ENCODE data around the gene ARL4C. TPM values are rescaled to one million over a fixed set of nuclear protein-coding genes. Genes with fewer than 3 reads are reported as not detected.

Gene ARL4C
- total and polyA plus RNA-seq, 5 experiments from 2014 or later = 52.9 to 142 (median 137) TPM

GRCh38 chr2:234518986-234519642 lies 22.2 kb upstream of the ARL4C start:
- no peak overlapping the region for H3K4me3 Mint-ChIP-seq
- POLR2A ChIA-PET = no interaction called here
- no peaks in the 10 kb centered on the region for H3K9me3 Mint-ChIP-seq
- H3K36me3 Mint-ChIP-seq = no peaks in the 10 kb centered on the region
- DNase-seq (no peak), ATAC-seq (no peak)
- H3K27ac Mint-ChIP-seq = no peak overlapping the region
- no peaks in the 10 kb centered on the region for H3K27me3 Mint-ChIP-seq
- peaks cover 0 to 2% (median 0%) of the 10 kb centered on the region in 4 donors for H3K4me1 Mint-ChIP-seq

GRCh38 chr2:234517971-234518370 lies 21.1 kb upstream of the ARL4C start:
- POLR2A ChIA-PET = no interaction called here
- peaks cover 0 to under 1% (median 0%) of the 10 kb centered on the region in 4 donors for H3K4me1 Mint-ChIP-seq
- DNase-seq (no peak), ATAC-seq (no peak)
- H3K9me3 Mint-ChIP-seq = no peaks in the 10 kb centered on the region
- no peak overlapping the region for H3K4me3 Mint-ChIP-seq
- H3K27me3 Mint-ChIP-seq = no peaks in the 10 kb centered on the region
- no peaks in the 10 kb centered on the region for H3K36me3 Mint-ChIP-seq
- no peak overlapping the region for H3K27ac Mint-ChIP-seq

GRCh38 chr2:234514873-234515638 lies 18.2 kb upstream of the ARL4C start:
- Mint-ChIP-seq H3K36me3 (no peaks in the 10 kb centered on the region), H3K27me3 (peaks cover 0 to 3% (median 0%) of the 10 kb centered on the region in 5 donors), H3K4me1 (no peaks in the 10 kb centered on the region), H3K27ac (no peak overlapping the region), H3K4me3 (no peak overlapping the region), H3K9me3 (no peaks in the 10 kb centered on the region)
- DNase-seq = no peak
- ATAC-seq = no peak
- POLR2A ChIA-PET = no interaction called here

- ATAC-seq = no peak
- Mint-ChIP-seq H3K4me1 (no peaks in the 10 kb centered on the region), H3K36me3 (no peaks in the 10 kb centered on the region), H3K27ac (no peak overlapping the region), H3K27me3 (peaks cover 0 to 3% (median 0%) of the 10 kb centered on the region in 5 donors), H3K4me3 (no peak overlapping the region), H3K9me3 (no peaks in the 10 kb centered on the region)
- POLR2A ChIA-PET = no interaction called here
- DNase-seq = no peak
These were observed 17.2 kb upstream of the ARL4C start for GRCh38 chr2:234514099-234514498.

GRCh38 chr2:234512884-234513669 lies 16.2 kb upstream of the ARL4C start:
- Mint-ChIP-seq H3K36me3 (no peaks in the 10 kb centered on the region), H3K27me3 (peaks cover 0 to 3% (median 0%) of the 10 kb centered on the region in 5 donors), H3K4me1 (no peaks in the 10 kb centered on the region), H3K27ac (no peak overlapping the region), H3K4me3 (no peak overlapping the region), H3K9me3 (no peaks in the 10 kb centered on the region)
- no peak for DNase-seq
- ATAC-seq = no peak
- POLR2A ChIA-PET = interaction anchor here (0.6 kb wide), 1 partner anchor 358 kb away, joined by 3 read pairs; no protein-coding TSS in a partner anchor

- Mint-ChIP-seq H3K4me1 (peaks cover 19 to 28% (median 27%) of the 10 kb centered on the region in 4 donors), H3K27ac (peak overlapping the region in 2 of 10 donors; percentile 5 to 22), H3K36me3 (no peaks in the 10 kb centered on the region), H3K27me3 (peaks cover 0 to 5% (median 0%) of the 10 kb centered on the region in 5 donors), H3K4me3 (no peak overlapping the region), H3K9me3 (no peaks in the 10 kb centered on the region)
- POLR2A ChIA-PET = no interaction called here
- DNase-seq (no peak), ATAC-seq (no peak)
These were observed 6.0 kb upstream of the ARL4C start for GRCh38 chr2:234502919-234503285.

GRCh38 chr2:234502285-234502918 lies 5.5 kb upstream of the ARL4C start:
- Mint-ChIP-seq H3K4me1 (peaks cover 21 to 32% (median 30%) of the 10 kb centered on the region in 4 donors), H3K36me3 (peaks cover 0 to 2% (median 0%) of the 10 kb centered on the region in 3 donors), H3K9me3 (no peaks in the 10 kb centered on the region), H3K27me3 (peaks cover 0 to 5% (median 0%) of the 10 kb centered on the region in 5 donors), H3K4me3 (no peak overlapping the region), H3K27ac (peak overlapping the region in 1 of 10 donors; percentile 22)
- POLR2A ChIA-PET = no interaction called here
- ATAC-seq = no peak
- no peak for DNase-seq

- DNase-seq = peak; percentile 38 to 90 (median 72)
- Mint-ChIP-seq H3K36me3 (peaks cover 5 to 11% (median 9%) of the 10 kb centered on the region in 3 donors), H3K27me3 (peaks cover 0 to 5% (median 0%) of the 10 kb centered on the region in 5 donors), H3K27ac (peak overlapping the region in 9 of 10 donors; percentile 87 to 97 (median 94)), H3K4me3 (peak overlapping the region in 9 of 10 donors; percentile 1 to 88 (median 58)), H3K9me3 (peaks cover 0 to 2% (median 0%) of the 10 kb centered on the region in 9 donors), H3K4me1 (peaks cover 24 to 32% (median 30%) of the 10 kb centered on the region in 4 donors)
- POLR2A ChIA-PET = interaction anchor here (0.6 to 1.4 kb wide), 9 partner anchors 12 to 365 kb away, joined by 3 to 7 read pairs (median 3); no protein-coding TSS in a partner anchor
- ATAC-seq = peak; percentile 41 to 54
These were observed 3.6 kb upstream of the ARL4C start for GRCh38 chr2:234500394-234501006.

GRCh38 chr2:234497594-234498235 lies 834 bp upstream of the ARL4C start:
- Mint-ChIP-seq H3K4me3 (peak overlapping the region; percentile 78 to 91 (median 86)), H3K27me3 (peaks cover 0 to 3% (median 0%) of the 10 kb centered on the region in 5 donors), H3K36me3 (peaks cover 21 to 29% (median 27%) of the 10 kb centered on the region in 3 donors), H3K27ac (peak overlapping the region; percentile 87 to 98 (median 96)), H3K4me1 (peaks cover 32 to 44% (median 36%) of the 10 kb centered on the region in 4 donors), H3K9me3 (peaks cover 0 to 4% (median 0%) of the 10 kb centered on the region in 9 donors)
- DNase-seq (peak in 4 of 10 donors; percentile 22 to 32 (median 28)), ATAC-seq (no peak)
- POLR2A ChIA-PET = interaction anchor here (0.7 to 7.9 kb wide), 23 partner anchors 9 to 507 kb away, joined by 3 to 289 read pairs (median 8); no protein-coding TSS in a partner anchor

GRCh38 chr2:234496055-234496834 lies 636 bp downstream of the ARL4C start:
- H3K27me3 Mint-ChIP-seq = no peaks in the 10 kb centered on the region
- H3K4me3 Mint-ChIP-seq = peak overlapping the region; percentile 88 to 100 (median 98)
- H3K36me3 Mint-ChIP-seq = peaks cover 22 to 40% (median 29%) of the 10 kb centered on the region in 3 donors
- ATAC-seq = peak; percentile 39 to 44
- POLR2A ChIA-PET = interaction anchor here (0.7 to 7.9 kb wide), 25 partner anchors 8 to 506 kb away, joined by 3 to 289 read pairs (median 6); no protein-coding TSS in a partner anchor
- peaks cover 0 to 4% (median 0%) of the 10 kb centered on the region in 9 donors for H3K9me3 Mint-ChIP-seq
- H3K4me1 Mint-ChIP-seq = peaks cover 40 to 56% (median 50%) of the 10 kb centered on the region in 4 donors
- DNase-seq = peak; percentile 36 to 75 (median 54)
- H3K27ac Mint-ChIP-seq = peak overlapping the region; percentile 95 to 99 (median 98)

Measured in naive thymus-derived CD8-positive, alpha-beta T cell (primary cell).